Muscle layer of colon (tissue), 2 donors: ENCODE measurements around the gene AAMP.

Source experiments
- H3K27ac ChIP-seq: one replicate; pipeline ENCODE4 v1.7.0; 2013; ENCODE audit warnings: low read depth, mild to moderate bottlenecking, low read length, moderate library complexity
- H3K27me3 ChIP-seq, 2 donors: one replicate each; pipeline ENCODE4 v1.7.0; 2013; ENCODE audit warnings: low read length in 2 of 2, mild to moderate bottlenecking in 2 of 2; ENCODE audit not compliant: insufficient read depth in 2 of 2, control insufficient read depth in 1 of 2
- H3K36me3 ChIP-seq: one replicate; pipeline ENCODE4 v1.7.0; 2013; ENCODE audit warnings: mild to moderate bottlenecking, low read length; ENCODE audit not compliant: insufficient read depth
- H3K4me1 ChIP-seq: one replicate; pipeline ENCODE4 v1.7.0; 2013; ENCODE audit warnings: mild to moderate bottlenecking, low read length; ENCODE audit not compliant: insufficient read depth
- H3K4me3 ChIP-seq, 2 donors: one replicate each; pipeline ENCODE4 v1.7.0; 2013; ENCODE audit warnings: low read length in 2 of 2, low read depth in 1 of 2, mild to moderate bottlenecking in 1 of 2, moderate library complexity in 1 of 2
- H3K9ac ChIP-seq: one replicate; pipeline ENCODE4 v1.7.0; 2013; ENCODE audit warnings: low read length
- H3K9me3 ChIP-seq: one replicate; pipeline ENCODE4 v1.7.0; 2013; ENCODE audit warnings: mild to moderate bottlenecking, low read length
- donor health status: abdominal sarcoma.
- donor health status: Adenocarcinoma of cecum.

The AAMP gene

GRCh38 chr2:218307415-218308090 is 37.6 kb upstream of the AAMP start:
- Histone ChIP-seq H3K36me3 (no peaks in the 10 kb centered on the region), H3K27me3 (no peaks in the 10 kb centered on the region), H3K27ac (no peak overlapping the region), H3K9ac (no peak overlapping the region), H3K4me3 (no peak overlapping the region), H3K9me3 (no peaks in the 10 kb centered on the region), H3K4me1 (no peaks in the 10 kb centered on the region)

GRCh38 chr2:218306184-218306920 is 36.4 kb upstream of the AAMP start:
- Histone ChIP-seq H3K9ac (no peak overlapping the region), H3K27ac (no peak overlapping the region), H3K9me3 (no peaks in the 10 kb centered on the region), H3K4me1 (no peaks in the 10 kb centered on the region), H3K27me3 (no peaks in the 10 kb centered on the region), H3K4me3 (no peak overlapping the region), H3K36me3 (no peaks in the 10 kb centered on the region)

- no peak overlapping the region for H3K27ac ChIP-seq
- H3K9me3 ChIP-seq, result no peaks in the 10 kb centered on the region
- H3K4me3 ChIP-seq, result no peak overlapping the region
- no peaks in the 10 kb centered on the region for H3K27me3 ChIP-seq
- no peaks in the 10 kb centered on the region for H3K36me3 ChIP-seq
- no peak overlapping the region for H3K9ac ChIP-seq
- no peaks in the 10 kb centered on the region for H3K4me1 ChIP-seq
Observed at GRCh38 chr2:218305383-218305782, 35.4 kb upstream of the AAMP start.

- H3K9me3 ChIP-seq, result no peaks in the 10 kb centered on the region
- no peak overlapping the region for H3K4me3 ChIP-seq
- no peak overlapping the region for H3K27ac ChIP-seq
- no peaks in the 10 kb centered on the region for H3K4me1 ChIP-seq
- H3K9ac ChIP-seq, result no peak overlapping the region
- H3K27me3 ChIP-seq, result no peaks in the 10 kb centered on the region
- H3K36me3 ChIP-seq, result no peaks in the 10 kb centered on the region
Observed at GRCh38 chr2:218301176-218301819, 31.4 kb upstream of the AAMP start.

GRCh38 chr2:218300141-218300540 is 30.2 kb upstream of the AAMP start:
- Histone ChIP-seq H3K9ac (no peak overlapping the region), H3K9me3 (no peaks in the 10 kb centered on the region), H3K4me1 (no peaks in the 10 kb centered on the region), H3K27ac (no peak overlapping the region), H3K4me3 (no peak overlapping the region), H3K27me3 (no peaks in the 10 kb centered on the region), H3K36me3 (no peaks in the 10 kb centered on the region)

GRCh38 chr2:218298314-218298875 is 28.5 kb upstream of the AAMP start:
- no peaks in the 10 kb centered on the region for H3K36me3 ChIP-seq
- no peak overlapping the region for H3K27ac ChIP-seq
- no peaks in the 10 kb centered on the region for H3K9me3 ChIP-seq
- H3K9ac ChIP-seq, result no peak overlapping the region
- H3K4me1 ChIP-seq, result no peaks in the 10 kb centered on the region
- H3K4me3 ChIP-seq, result no peak overlapping the region
- no peaks in the 10 kb centered on the region for H3K27me3 ChIP-seq

- Histone ChIP-seq H3K9ac (no peak overlapping the region), H3K4me3 (no peak overlapping the region), H3K9me3 (no peaks in the 10 kb centered on the region), H3K27me3 (no peaks in the 10 kb centered on the region), H3K36me3 (no peaks in the 10 kb centered on the region), H3K4me1 (peaks cover 7% of the 10 kb centered on the region), H3K27ac (no peak overlapping the region)
Observed at GRCh38 chr2:218296847-218297246, 26.9 kb upstream of the AAMP start.

GRCh38 chr2:218296200-218296599 is 26.3 kb upstream of the AAMP start:
- H3K27ac ChIP-seq, result no peak overlapping the region
- H3K27me3 ChIP-seq, result no peaks in the 10 kb centered on the region
- peaks cover 11% of the 10 kb centered on the region for H3K4me1 ChIP-seq
- H3K9ac ChIP-seq, result no peak overlapping the region
- no peaks in the 10 kb centered on the region for H3K36me3 ChIP-seq
- H3K4me3 ChIP-seq, result no peak overlapping the region
- no peaks in the 10 kb centered on the region for H3K9me3 ChIP-seq

GRCh38 chr2:218295029-218295428 is 25.1 kb upstream of the AAMP start:
- Histone ChIP-seq H3K36me3 (no peaks in the 10 kb centered on the region), H3K27ac (no peak overlapping the region), H3K27me3 (no peaks in the 10 kb centered on the region), H3K4me1 (peaks cover 23% of the 10 kb centered on the region), H3K9me3 (no peaks in the 10 kb centered on the region), H3K9ac (no peak overlapping the region), H3K4me3 (no peak overlapping the region)

- H3K36me3 ChIP-seq, result no peaks in the 10 kb centered on the region
- H3K4me3 ChIP-seq, result no peak overlapping the region
- H3K27me3 ChIP-seq, result no peaks in the 10 kb centered on the region
- peaks cover 28% of the 10 kb centered on the region for H3K4me1 ChIP-seq
- H3K27ac ChIP-seq, result no peak overlapping the region
- H3K9ac ChIP-seq, result no peak overlapping the region
- H3K9me3 ChIP-seq, result no peaks in the 10 kb centered on the region
Observed at GRCh38 chr2:218294430-218295022, 24.6 kb upstream of the AAMP start.

GRCh38 chr2:218293715-218294429 is 23.9 kb upstream of the AAMP start:
- no peak overlapping the region for H3K27ac ChIP-seq
- no peak overlapping the region for H3K9ac ChIP-seq
- H3K4me3 ChIP-seq, result no peak overlapping the region
- no peaks in the 10 kb centered on the region for H3K36me3 ChIP-seq
- H3K9me3 ChIP-seq, result no peaks in the 10 kb centered on the region
- peaks cover 34% of the 10 kb centered on the region for H3K4me1 ChIP-seq
- H3K27me3 ChIP-seq, result no peaks in the 10 kb centered on the region
